ENCODE results near the gene GAA. TPM values are rescaled to one million over a fixed set of nuclear protein-coding genes. Genes with fewer than 3 reads are reported as not detected.

The GAA gene
- total RNA-seq, 1 donor: 74.7 TPM

DNA sequence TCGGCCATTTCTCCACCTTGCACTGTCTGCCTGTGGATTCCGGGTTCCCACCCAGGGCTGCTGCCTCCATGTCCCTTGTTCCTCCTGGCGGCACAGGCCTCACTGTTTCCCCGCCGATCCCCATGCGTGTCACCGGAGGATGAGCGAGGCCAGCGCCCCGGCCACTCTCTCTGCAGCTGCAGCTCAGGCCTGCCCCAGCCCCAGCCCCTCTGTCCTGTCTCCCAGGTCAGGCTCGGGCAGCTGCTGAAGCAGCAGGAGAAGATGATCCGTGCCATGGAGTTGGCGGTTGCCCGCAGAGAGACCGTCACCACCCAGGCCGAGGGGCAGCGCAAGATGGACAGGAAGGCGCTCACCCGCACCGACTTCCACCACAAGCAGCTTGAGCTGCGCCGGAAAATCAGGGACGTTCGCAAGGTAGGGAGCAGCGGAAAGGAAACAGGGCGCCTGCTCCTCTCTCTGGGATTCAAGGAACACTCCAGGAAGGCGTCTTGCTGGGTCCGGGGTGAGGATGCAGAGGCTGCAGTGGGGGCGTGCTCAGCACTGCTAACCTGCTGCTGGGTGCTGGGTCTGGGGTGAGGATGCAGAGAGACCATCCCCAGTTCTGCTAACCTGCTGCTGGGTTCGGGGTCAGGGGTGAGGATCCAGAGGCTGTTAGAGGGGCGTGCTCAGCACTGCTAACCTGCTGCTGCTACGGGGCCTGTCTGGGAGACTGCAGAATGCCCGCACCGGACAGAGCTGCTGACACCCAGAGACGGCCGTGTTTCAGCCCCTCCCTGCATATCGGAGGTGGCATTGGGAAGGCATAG lies 6.1 kb upstream of the GAA start:
- H3K4me3 ChIP-seq (ENCODE audit: low read length): no peak overlapping the region
- H3K4me1 ChIP-seq (ENCODE audit: insufficient read depth, low read length): peaks cover 37% of the 10 kb centered on the region
- no peaks in the 10 kb centered on the region for H3K27me3 ChIP-seq (ENCODE audit: insufficient read depth, low read length)
- H3K9me3 ChIP-seq (ENCODE audit: low read depth, low read length): no peaks in the 10 kb centered on the region

- Histone ChIP-seq H3K4me3 (ENCODE audit: low read length) (no peak overlapping the region), H3K27me3 (ENCODE audit: insufficient read depth, low read length) (no peaks in the 10 kb centered on the region), H3K9me3 (ENCODE audit: low read depth, low read length) (no peaks in the 10 kb centered on the region), H3K4me1 (ENCODE audit: insufficient read depth, low read length) (peaks cover 44% of the 10 kb centered on the region)
Observed at GRCh38 chr17:80095844-80096475, 5.4 kb upstream of the GAA start.

GRCh38 chr17:80096561-80097021 lies 4.8 kb upstream of the GAA start:
- no peaks in the 10 kb centered on the region for H3K27me3 ChIP-seq (ENCODE audit: insufficient read depth, low read length)
- no peaks in the 10 kb centered on the region for H3K9me3 ChIP-seq (ENCODE audit: low read depth, low read length)
- no peak overlapping the region for H3K4me3 ChIP-seq (ENCODE audit: low read length)
- H3K4me1 ChIP-seq (ENCODE audit: insufficient read depth, low read length): peaks cover 42% of the 10 kb centered on the region

DNA sequence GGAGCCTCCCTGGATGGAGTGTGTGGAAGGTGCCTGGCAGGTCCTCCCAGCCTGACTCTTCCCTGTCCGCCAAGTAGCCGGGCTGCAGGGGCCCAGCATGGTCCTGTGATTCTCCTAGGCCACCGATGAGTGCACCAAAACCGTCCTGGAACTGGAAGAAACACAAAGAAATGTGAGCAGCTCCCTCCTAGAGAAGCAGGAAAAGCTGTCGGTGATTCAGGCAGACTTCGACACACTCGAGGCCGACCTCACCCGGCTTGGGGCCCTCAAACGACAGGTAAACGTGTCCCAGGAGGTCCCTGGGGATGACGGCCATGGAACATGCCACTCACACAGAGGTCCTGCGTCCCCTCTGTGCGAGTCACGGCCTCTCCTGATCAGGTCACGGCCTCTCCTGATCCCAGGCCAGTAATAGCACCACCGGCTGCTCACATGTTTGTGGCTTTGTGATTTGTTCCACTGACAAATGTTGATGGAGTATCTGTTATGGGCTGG lies 4.2 kb upstream of the GAA start:
- H3K27me3 ChIP-seq (ENCODE audit: insufficient read depth, low read length): no peaks in the 10 kb centered on the region
- H3K4me1 ChIP-seq (ENCODE audit: insufficient read depth, low read length): peaks cover 40% of the 10 kb centered on the region
- no peak overlapping the region for H3K4me3 ChIP-seq (ENCODE audit: low read length)

GRCh38 chr17:80097844-80098691 lies 3.3 kb upstream of the GAA start:
- Histone ChIP-seq H3K4me1 (ENCODE audit: insufficient read depth, low read length) (peaks cover 40% of the 10 kb centered on the region), H3K4me3 (ENCODE audit: low read length) (no peak overlapping the region), H3K27me3 (ENCODE audit: insufficient read depth, low read length) (no peaks in the 10 kb centered on the region), H3K9me3 (ENCODE audit: low read depth, low read length) (no peaks in the 10 kb centered on the region)

More for the DNA sequence above, 4.2 kb upstream of the GAA start:
- H3K9me3 ChIP-seq (ENCODE audit: low read depth, low read length): no peaks in the 10 kb centered on the region

DNA sequence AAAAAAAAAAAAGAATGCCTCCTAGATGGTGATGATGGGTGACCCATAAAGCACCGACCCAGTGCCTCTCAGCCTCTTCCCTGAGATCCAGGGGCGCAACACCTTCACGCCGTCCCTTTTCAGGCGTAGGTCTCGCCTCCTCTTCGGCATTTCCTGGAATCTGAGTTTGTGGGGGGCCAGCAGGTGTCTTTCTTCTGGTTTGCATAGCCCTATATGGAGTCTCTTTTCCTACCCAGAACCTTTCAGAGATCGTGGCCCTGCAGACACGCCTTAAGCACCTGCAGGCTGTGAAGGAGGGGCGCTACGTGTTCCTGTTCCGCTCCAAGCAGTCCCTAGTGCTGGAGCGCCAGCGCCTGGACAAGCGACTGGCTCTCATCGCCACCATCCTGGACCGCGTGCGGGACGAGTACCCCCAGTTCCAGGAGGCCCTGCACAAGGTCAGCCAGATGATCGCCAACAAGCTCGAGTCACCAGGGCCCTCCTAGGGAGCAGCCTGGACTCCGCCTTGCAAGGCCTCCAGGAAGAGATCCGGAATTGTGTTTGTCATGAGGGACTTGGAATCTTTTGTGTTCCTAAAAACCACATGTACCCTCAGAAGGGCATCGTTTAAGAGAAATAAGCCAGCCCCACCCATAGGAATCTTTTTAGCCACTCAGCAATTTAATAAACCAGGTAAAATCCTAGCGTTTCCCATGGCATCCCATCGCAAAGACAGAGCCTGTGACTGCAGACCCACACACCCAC lies 1.9 kb upstream of the GAA start:
- H3K4me3 ChIP-seq (ENCODE audit: low read length): no peak overlapping the region
- peaks cover 28% of the 10 kb centered on the region for H3K4me1 ChIP-seq (ENCODE audit: insufficient read depth, low read length)

GRCh38 chr17:80100035-80100323 lies 1.4 kb upstream of the GAA start:
- H3K27me3 ChIP-seq (ENCODE audit: insufficient read depth, low read length): no peaks in the 10 kb centered on the region
- H3K9me3 ChIP-seq (ENCODE audit: low read depth, low read length): no peaks in the 10 kb centered on the region
- no peak overlapping the region for H3K4me3 ChIP-seq (ENCODE audit: low read length)
- peaks cover 26% of the 10 kb centered on the region for H3K4me1 ChIP-seq (ENCODE audit: insufficient read depth, low read length)

More for the DNA sequence above, 1.9 kb upstream of the GAA start:
- Histone ChIP-seq H3K27me3 (ENCODE audit: insufficient read depth, low read length) (no peaks in the 10 kb centered on the region), H3K9me3 (ENCODE audit: low read depth, low read length) (no peaks in the 10 kb centered on the region)

GRCh38 chr17:80101946-80102663 lies 724 bp downstream of the GAA start:
- Histone ChIP-seq H3K9me3 (ENCODE audit: low read depth, low read length) (no peaks in the 10 kb centered on the region), H3K27me3 (ENCODE audit: insufficient read depth, low read length) (no peaks in the 10 kb centered on the region), H3K4me3 (ENCODE audit: low read length) (peak overlapping the region; percentile 90), H3K4me1 (ENCODE audit: insufficient read depth, low read length) (peaks cover 26% of the 10 kb centered on the region)

DNA sequence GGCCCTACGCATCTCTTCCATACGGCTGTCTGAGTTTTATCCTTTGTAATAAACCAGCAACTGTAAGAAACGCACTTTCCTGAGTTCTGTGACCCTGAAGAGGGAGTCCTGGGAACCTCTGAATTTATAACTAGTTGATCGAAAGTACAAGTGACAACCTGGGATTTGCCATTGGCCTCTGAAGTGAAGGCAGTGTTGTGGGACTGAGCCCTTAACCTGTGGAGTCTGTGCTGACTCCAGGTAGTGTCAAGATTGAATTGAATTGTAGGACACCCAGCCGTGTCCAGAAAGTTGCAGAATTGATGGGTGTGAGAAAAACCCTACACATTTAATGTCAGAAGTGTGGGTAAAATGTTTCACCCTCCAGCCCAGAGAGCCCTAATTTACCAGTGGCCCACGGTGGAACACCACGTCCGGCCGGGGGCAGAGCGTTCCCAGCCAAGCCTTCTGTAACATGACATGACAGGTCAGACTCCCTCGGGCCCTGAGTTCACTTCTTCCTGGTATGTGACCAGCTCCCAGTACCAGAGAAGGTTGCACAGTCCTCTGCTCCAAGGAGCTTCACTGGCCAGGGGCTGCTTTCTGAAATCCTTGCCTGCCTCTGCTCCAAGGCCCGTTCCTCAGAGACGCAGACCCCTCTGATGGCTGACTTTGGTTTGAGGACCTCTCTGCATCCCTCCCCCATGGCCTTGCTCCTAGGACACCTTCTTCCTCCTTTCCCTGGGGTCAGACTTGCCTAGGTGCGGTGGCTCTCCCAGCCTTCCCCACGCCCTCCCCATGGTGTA lies 1.5 kb downstream of the GAA start:
- no peaks in the 10 kb centered on the region for H3K27me3 ChIP-seq (ENCODE audit: insufficient read depth, low read length)
- H3K9me3 ChIP-seq (ENCODE audit: low read depth, low read length): no peaks in the 10 kb centered on the region
- H3K4me1 ChIP-seq (ENCODE audit: insufficient read depth, low read length): peaks cover 26% of the 10 kb centered on the region
- H3K4me3 ChIP-seq (ENCODE audit: low read length): no peak overlapping the region

GRCh38 chr17:80103449-80104085 lies 2.2 kb downstream of the GAA start:
- H3K4me3 ChIP-seq (ENCODE audit: low read length): no peak overlapping the region
- H3K4me1 ChIP-seq (ENCODE audit: insufficient read depth, low read length): peaks cover 26% of the 10 kb centered on the region
- H3K27me3 ChIP-seq (ENCODE audit: insufficient read depth, low read length): no peaks in the 10 kb centered on the region
- H3K9me3 ChIP-seq (ENCODE audit: low read depth, low read length): no peaks in the 10 kb centered on the region

DNA sequence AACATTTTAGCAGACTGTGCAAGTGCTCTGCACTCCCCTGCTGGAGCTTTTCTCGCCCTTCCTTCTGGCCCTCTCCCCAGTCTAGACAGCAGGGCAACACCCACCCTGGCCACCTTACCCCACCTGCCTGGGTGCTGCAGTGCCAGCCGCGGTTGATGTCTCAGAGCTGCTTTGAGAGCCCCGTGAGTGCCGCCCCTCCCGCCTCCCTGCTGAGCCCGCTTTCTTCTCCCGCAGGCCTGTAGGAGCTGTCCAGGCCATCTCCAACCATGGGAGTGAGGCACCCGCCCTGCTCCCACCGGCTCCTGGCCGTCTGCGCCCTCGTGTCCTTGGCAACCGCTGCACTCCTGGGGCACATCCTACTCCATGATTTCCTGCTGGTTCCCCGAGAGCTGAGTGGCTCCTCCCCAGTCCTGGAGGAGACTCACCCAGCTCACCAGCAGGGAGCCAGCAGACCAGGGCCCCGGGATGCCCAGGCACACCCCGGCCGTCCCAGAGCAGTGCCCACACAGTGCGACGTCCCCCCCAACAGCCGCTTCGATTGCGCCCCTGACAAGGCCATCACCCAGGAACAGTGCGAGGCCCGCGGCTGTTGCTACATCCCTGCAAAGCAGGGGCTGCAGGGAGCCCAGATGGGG lies 3.1 kb downstream of the GAA start:
- Histone ChIP-seq H3K9me3 (ENCODE audit: low read depth, low read length) (no peaks in the 10 kb centered on the region), H3K27me3 (ENCODE audit: insufficient read depth, low read length) (no peaks in the 10 kb centered on the region), H3K4me1 (ENCODE audit: insufficient read depth, low read length) (peaks cover 26% of the 10 kb centered on the region), H3K4me3 (ENCODE audit: low read length) (no peak overlapping the region)

DNA sequence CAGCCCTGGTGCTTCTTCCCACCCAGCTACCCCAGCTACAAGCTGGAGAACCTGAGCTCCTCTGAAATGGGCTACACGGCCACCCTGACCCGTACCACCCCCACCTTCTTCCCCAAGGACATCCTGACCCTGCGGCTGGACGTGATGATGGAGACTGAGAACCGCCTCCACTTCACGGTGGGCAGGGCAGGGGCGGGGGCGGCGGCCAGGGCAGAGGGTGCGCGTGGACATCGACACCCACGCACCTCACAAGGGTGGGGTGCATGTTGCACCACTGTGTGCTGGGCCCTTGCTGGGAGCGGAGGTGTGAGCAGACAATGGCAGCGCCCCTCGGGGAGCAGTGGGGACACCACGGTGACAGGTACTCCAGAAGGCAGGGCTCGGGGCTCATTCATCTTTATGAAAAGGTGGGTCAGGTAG lies 3.6 kb downstream of the GAA start:
- Histone ChIP-seq H3K4me1 (ENCODE audit: insufficient read depth, low read length) (peaks cover 23% of the 10 kb centered on the region), H3K9me3 (ENCODE audit: low read depth, low read length) (no peaks in the 10 kb centered on the region), H3K4me3 (ENCODE audit: low read length) (no peak overlapping the region), H3K27me3 (ENCODE audit: insufficient read depth, low read length) (no peaks in the 10 kb centered on the region)

GRCh38 chr17:80105762-80106161 lies 4.4 kb downstream of the GAA start:
- Histone ChIP-seq H3K9me3 (ENCODE audit: low read depth, low read length) (no peaks in the 10 kb centered on the region), H3K4me3 (ENCODE audit: low read length) (no peak overlapping the region), H3K27me3 (ENCODE audit: insufficient read depth, low read length) (no peaks in the 10 kb centered on the region), H3K4me1 (ENCODE audit: insufficient read depth, low read length) (peaks cover 15% of the 10 kb centered on the region)

Measured in mononuclear cell (primary cell).